PC-9 (cell line): Measurements from ENCODE around the gene ARMC9. TPM values are rescaled to one million over a fixed set of nuclear protein-coding genes. Genes with fewer than 3 reads are reported as not detected.

Source experiments
- BruUV-seq: library from RNA; stranded (reverse); fragments of 400-500 nt; replicated peaks from 2 replicates; lab custom pipeline; 2021; lab: Mats Ljungman, UMichigan
- CTCF ChIA-PET: fragments of 300-600 bp; sonication (Branson Sonifier 250); formaldehyde crosslinking; loops from one replicate; lab custom pipeline; 2022; ENCODE audit warnings: antibody characterized with exemption; lab: Charles Lee
- POLR2A ChIA-PET: fragments of 300-600 bp; sonication (Branson Sonifier 250); formaldehyde crosslinking; loops from one replicate; lab custom pipeline; 2022; ENCODE audit warnings: antibody characterized with exemption; ENCODE audit not compliant: unreplicated experiment; lab: Charles Lee
- DNase-seq, 2 experiments: peaks; one replicate each; pipeline versions ENCODE4 v3.0.0 to v3.0.0-alpha.2; 2015 to 2022; ENCODE audit warnings: mixed read lengths in 1 of 2
- H2AFZ ChIP-seq: fragments of 200-600 bp; sonication (generic); 2 replicates; pipeline ENCODE4 v1.8.1; 2017; ENCODE audit warnings: antibody characterized with exemption
- H3F3A ChIP-seq: fragments of 200-600 bp; sonication (generic); 2 replicates; pipeline ENCODE4 v1.8.1; 2017; ENCODE audit warnings: antibody characterized with exemption, mild to moderate bottlenecking, low read depth; ENCODE audit not compliant: insufficient read depth
- H3K27ac ChIP-seq: fragments of 200-600 bp; sonication (generic); 2 replicates; pipeline ENCODE4 v1.6.1; 2016; ENCODE audit warnings: mixed run types
- H3K27me3 ChIP-seq: fragments of 200-600 bp; sonication (generic); 2 replicates; pipeline ENCODE4 v1.6.1; 2016; ENCODE audit warnings: low read depth, mixed run types; ENCODE audit not compliant: insufficient read depth
- H3K36me3 ChIP-seq: fragments of 200-600 bp; sonication (generic); 2 replicates; pipeline ENCODE4 v1.6.1; 2016; ENCODE audit warnings: low read depth, mixed run types
- H3K4me1 ChIP-seq: fragments of 200-600 bp; sonication (generic); replicated peaks from 2 replicates; pipeline ENCODE4 v1.6.1; 2016; ENCODE audit warnings: mixed run types; ENCODE audit not compliant: insufficient read depth
- H3K4me2 ChIP-seq: fragments of 200-600 bp; sonication (generic); 2 replicates; pipeline ENCODE4 v1.6.1; 2017; ENCODE audit warnings: mixed run types
- H3K4me3 ChIP-seq: fragments of 200-600 bp; sonication (generic); 2 replicates; pipeline ENCODE4 v1.6.1; 2016; ENCODE audit warnings: mixed run types
- H3K79me2 ChIP-seq: fragments of 200-600 bp; sonication (generic); 2 replicates; pipeline ENCODE4 v1.6.1; 2017; ENCODE audit warnings: low read depth, mixed run types
- H3K9me2 ChIP-seq: fragments of 200-600 bp; sonication (generic); 2 replicates; pipeline ENCODE4 v1.8.1; 2017; ENCODE audit warnings: mild to moderate bottlenecking; ENCODE audit not compliant: insufficient read depth
- H3K9me3 ChIP-seq: fragments of 200-600 bp; sonication (generic); 2 replicates; pipeline ENCODE4 v1.8.1; 2016; ENCODE audit warnings: low read depth; ENCODE audit not compliant: insufficient read depth
- H4K20me1 ChIP-seq: fragments of 200-600 bp; sonication (generic); 2 replicates; pipeline ENCODE4 v1.8.1; 2017; ENCODE audit not compliant: insufficient read depth
- CTCF ChIP-seq: fragments of 200-600 bp; sonication (generic); conservative IDR thresholded peaks from 2 replicates; pipeline ENCODE4 v1.6.1; 2017; ENCODE audit warnings: mixed run types, antibody characterized with exemption, mild to moderate bottlenecking, moderate library complexity
- EZH2 ChIP-seq: fragments of 200-600 bp; sonication (generic); IDR thresholded peaks from 2 replicates; pipeline ENCODE4 v1.8.0; 2017; ENCODE audit warnings: antibody characterized with exemption, low read depth
- intact Hi-C: fragments of 100-400 bp; cut with micrococcal nuclease; formaldehyde crosslinking; loops from one replicate; pipeline ENCODE4 v1.10.0; 2022; ENCODE audit not compliant: unreplicated experiment
- total RNA-seq: library from RNA; stranded (reverse); gene quantifications from 2 replicates; pipeline ENCODE4 v1.2.3, GENCODE V29; 2021

ARMC9 gene
- total RNA-seq, 1 experiment from 2014 or later = 23.4 TPM

GRCh38 chr2:231218366-231218765 lies 19.9 kb downstream of the ARMC9 start:
- ChIA-PET POLR2A (no interaction called here), CTCF (no interaction called here)
- H3K9me2 ChIP-seq = no peaks in the 10 kb centered on the region
- no peaks in the 10 kb centered on the region for H3K9me3 ChIP-seq
- no peak overlapping the region for H3K27ac ChIP-seq
- H3K4me2 ChIP-seq = no peak overlapping the region
- intact Hi-C loops = no loop called here
- H2AFZ ChIP-seq = no peak overlapping the region
- H4K20me1 ChIP-seq = no peaks in the 10 kb centered on the region; the same call in 1 of the 2 replicates
- H3K36me3 ChIP-seq = no peaks in the 10 kb centered on the region
- no peaks in the 10 kb centered on the region for H3K79me2 ChIP-seq
- no peaks in the 10 kb centered on the region for H3K27me3 ChIP-seq
- BruUV-seq = no TSS peak
- DNase-seq = no peak
- TF ChIP-seq CTCF (no peak), EZH2 (no peak)
- no peak overlapping the region for H3K4me3 ChIP-seq
- 0 out of 2 replicates have a peak, but pooled peaks cover 4% of the 10 kb centered on the region for H3F3A ChIP-seq
- H3K4me1 ChIP-seq = no peaks in the 10 kb centered on the region

DNA sequence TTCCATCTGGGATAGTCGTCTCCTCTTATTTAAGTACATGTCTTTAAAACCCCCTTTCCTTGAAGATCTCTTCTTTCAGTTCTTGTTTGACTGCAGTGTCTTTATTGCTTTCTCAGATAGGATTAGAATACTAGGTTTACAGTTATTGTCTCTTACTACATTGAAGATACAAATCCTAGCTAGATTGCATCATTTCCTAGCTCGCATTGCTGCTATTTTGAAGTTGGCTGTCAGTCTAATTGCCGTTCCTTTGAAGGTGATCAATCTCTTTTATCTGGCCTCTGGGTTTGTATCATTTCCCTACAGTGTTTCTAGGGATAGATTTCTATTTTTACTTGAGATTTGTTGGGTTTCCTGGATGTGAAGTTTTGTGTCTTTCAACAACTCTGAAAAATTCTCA lies 20.9 kb downstream of the ARMC9 start:
- Histone ChIP-seq H3K36me3 (no peaks in the 10 kb centered on the region), H3K9me2 (no peaks in the 10 kb centered on the region), H3K9me3 (no peaks in the 10 kb centered on the region), H2AFZ (no peak overlapping the region), H3K4me2 (no peak overlapping the region), H3K79me2 (no peaks in the 10 kb centered on the region), H4K20me1 (no peaks in the 10 kb centered on the region; the same call in 1 of the 2 replicates), H3K4me1 (no peaks in the 10 kb centered on the region), H3K27me3 (no peaks in the 10 kb centered on the region), H3K27ac (no peak overlapping the region), H3F3A (0 out of 2 replicates have a peak, but pooled peaks cover 4% of the 10 kb centered on the region), H3K4me3 (no peak overlapping the region)
- ChIA-PET POLR2A (no interaction called here), CTCF (no interaction called here)
- BruUV-seq = no TSS peak
- intact Hi-C loops = no loop called here
- no peak for DNase-seq
- no peak for TF ChIP-seq EZH2
- no peak for TF ChIP-seq CTCF

DNA sequence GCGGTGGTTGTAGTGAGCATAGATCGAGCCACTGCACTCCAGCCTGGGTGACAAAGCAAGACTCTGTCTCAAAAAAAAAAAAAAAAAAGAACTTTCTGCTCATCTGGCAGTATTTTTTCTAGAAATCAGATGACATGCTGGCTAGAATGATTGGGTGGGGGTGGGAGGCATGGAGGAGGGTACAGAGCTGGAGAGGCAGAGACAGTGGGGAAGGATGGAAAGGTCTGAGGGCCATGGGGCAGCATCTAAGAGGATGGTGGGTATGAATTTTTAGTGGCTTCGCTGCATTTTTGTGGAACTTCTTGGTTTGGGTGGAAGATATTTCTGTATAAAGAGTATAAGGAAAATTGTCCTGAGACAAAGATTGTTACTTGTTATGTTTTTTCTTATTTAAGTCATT lies 23.3 kb downstream of the ARMC9 start:
- POLR2A ChIA-PET = no interaction called here
- CTCF ChIA-PET = no interaction called here
- DNase-seq = no peak
- BruUV-seq = no TSS peak
- intact Hi-C loops = loop anchor here (10.0 kb wide), 2 partner anchors 333 to 397 kb away; no protein-coding TSS in a partner anchor
- Histone ChIP-seq H3K27ac (no peak overlapping the region), H3K79me2 (no peaks in the 10 kb centered on the region), H3K27me3 (no peaks in the 10 kb centered on the region), H4K20me1 (no peaks in the 10 kb centered on the region), H3K4me3 (no peak overlapping the region), H3F3A (peaks cover 9% of the 10 kb centered on the region; the same call in 1 of the 2 replicates), H3K9me2 (no peaks in the 10 kb centered on the region), H3K4me1 (no peaks in the 10 kb centered on the region), H3K9me3 (no peaks in the 10 kb centered on the region), H3K4me2 (no peak overlapping the region), H2AFZ (no peak overlapping the region), H3K36me3 (no peaks in the 10 kb centered on the region)
- TF ChIP-seq EZH2 = no peak
- no peak for TF ChIP-seq CTCF
